MM.1S (cell line): ENCODE data around the gene ETV5.
"Not testable (repeated sequence)": the region's sequence is repeated elsewhere in the genome, so short reads cannot be mapped to it uniquely, and the experiment has no call there.

Source experiments
- DNase-seq: peaks from one replicate; pipeline ENCODE4 v3.0.0-alpha.2; 2015
- H2AFZ ChIP-seq: fragments of 300-600 bp; sonication (generic); 2 replicates; pipeline ENCODE4 v1.6.0; 2016; ENCODE audit warnings: antibody characterized with exemption, low read length
- H3F3A ChIP-seq: fragments of 300-600 bp; sonication (generic); 2 replicates; pipeline ENCODE4 v1.6.1; 2016; ENCODE audit warnings: mild to moderate bottlenecking, antibody characterized with exemption, low read length, moderate library complexity, mixed read lengths; ENCODE audit not compliant: insufficient read depth
- H3K27ac ChIP-seq: fragments of 300-600 bp; sonication (generic); 2 replicates; pipeline ENCODE4 v1.5.1; 2016; ENCODE audit warnings: mild to moderate bottlenecking, low read length
- H3K27me3 ChIP-seq: fragments of 300-600 bp; sonication (generic); replicated peaks from 2 replicates; pipeline ENCODE4 v1.6.0; 2016; ENCODE audit warnings: low read length; ENCODE audit not compliant: insufficient read depth
- H3K36me3 ChIP-seq: fragments of 300-600 bp; sonication (generic); replicated peaks from 2 replicates; pipeline ENCODE4 v1.6.1; 2016; ENCODE audit warnings: mild to moderate bottlenecking, low read length, mixed read lengths; ENCODE audit not compliant: insufficient read depth
- H3K4me1 ChIP-seq: fragments of 300-600 bp; sonication (generic); 2 replicates; pipeline ENCODE4 v1.6.1; 2016; ENCODE audit warnings: low read length, mixed read lengths
- H3K4me2 ChIP-seq: fragments of 300-600 bp; sonication (generic); 2 replicates; pipeline ENCODE4 v1.6.0; 2016; ENCODE audit warnings: low read depth, low read length
- H3K4me3 ChIP-seq: fragments of 300-600 bp; sonication (generic); 2 replicates; pipeline ENCODE4 v1.5.1; 2016; ENCODE audit warnings: low read length, mixed read lengths
- H3K79me2 ChIP-seq: fragments of 300-600 bp; sonication (generic); 2 replicates; pipeline ENCODE4 v1.6.1; 2016; ENCODE audit warnings: mixed run types, low read length, mixed read lengths
- H3K9ac ChIP-seq: fragments of 300-600 bp; sonication (generic); 2 replicates; pipeline ENCODE4 v1.6.1; 2016; ENCODE audit warnings: low read length, mixed read lengths
- H3K9me2 ChIP-seq: fragments of 300-600 bp; sonication (generic); replicated peaks from 2 replicates; pipeline ENCODE4 v1.6.1; 2016; ENCODE audit warnings: mild to moderate bottlenecking, low read length, mixed read lengths; ENCODE audit not compliant: insufficient read depth
- H3K9me3 ChIP-seq: fragments of 300-600 bp; sonication (generic); replicated peaks from 2 replicates; pipeline ENCODE4 v1.6.1; 2016; ENCODE audit warnings: mild to moderate bottlenecking, low read length, mixed read lengths; ENCODE audit not compliant: insufficient read depth
- H4K20me1 ChIP-seq: fragments of 300-600 bp; sonication (generic); 2 replicates; pipeline ENCODE4 v1.6.1; 2016; ENCODE audit warnings: mild to moderate bottlenecking, low read length, moderate library complexity, mixed read lengths; ENCODE audit not compliant: insufficient read depth
- CTCF ChIP-seq: fragments of 300-600 bp; sonication (generic); IDR thresholded peaks from 2 replicates; pipeline ENCODE4 v1.5.1; 2016; ENCODE audit warnings: antibody characterized with exemption, low read length, mixed read lengths
- EZH2 ChIP-seq: fragments of 300-600 bp; sonication (generic); optimal IDR thresholded peaks from 2 replicates; pipeline ENCODE3; 2017; ENCODE audit warnings: low read depth, mild to moderate bottlenecking, antibody characterized with exemption, low read length, mixed read lengths
- EZH2phosphoT487 ChIP-seq: fragments of 300-600 bp; sonication (generic); IDR thresholded peaks from 2 replicates; pipeline ENCODE4 v1.6.1; 2018; ENCODE audit warnings: antibody characterized with exemption, low read length

Gene ETV5

GRCh38 chr3:186025161-186025560 is 83.7 kb downstream of the ETV5 start:
- Histone ChIP-seq H3K4me2 (no peak overlapping the region), H3K4me3 (no peak overlapping the region), H4K20me1 (no peaks in the 10 kb centered on the region), H3K27ac (no peak overlapping the region), H3K9ac (no peak overlapping the region), H3K9me2 (no peaks in the 10 kb centered on the region), H3K27me3 (no peaks in the 10 kb centered on the region), H3K79me2 (no peaks in the 10 kb centered on the region), H3K36me3 (no peaks in the 10 kb centered on the region), H3K4me1 (no peaks in the 10 kb centered on the region), H3F3A (no peaks in the 10 kb centered on the region), H2AFZ (no peak overlapping the region), H3K9me3 (no peaks in the 10 kb centered on the region)
- no peak for DNase-seq
- TF ChIP-seq CTCF (no peak), EZH2 (no peak), EZH2phosphoT487 (no peak)

DNA sequence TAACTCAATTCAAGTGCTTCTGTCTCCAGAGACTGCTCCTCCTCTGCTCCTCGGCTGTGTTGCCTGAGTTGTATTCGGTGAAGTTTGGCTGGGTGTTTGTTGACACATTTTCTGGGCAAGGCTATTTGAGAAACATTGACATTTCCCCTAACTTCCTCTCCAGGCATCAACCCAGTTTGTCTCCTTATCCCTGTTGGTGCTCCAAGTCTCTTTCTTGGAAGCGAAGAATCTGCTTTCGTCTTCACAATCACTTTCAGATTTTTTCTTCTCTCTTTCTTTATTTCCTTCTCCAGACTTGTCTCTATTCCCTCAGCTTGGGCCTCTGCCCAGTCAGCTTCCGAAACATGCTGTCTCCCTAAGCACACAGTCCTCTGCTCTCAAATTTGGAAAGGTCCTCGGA is 84.7 kb downstream of the ETV5 start:
- H3K4me2 ChIP-seq = no peak overlapping the region
- no peaks in the 10 kb centered on the region for H3K36me3 ChIP-seq
- no peaks in the 10 kb centered on the region for H3K79me2 ChIP-seq
- no peak overlapping the region for H3K4me3 ChIP-seq
- DNase-seq = no peak
- H3K27me3 ChIP-seq = no peaks in the 10 kb centered on the region
- no peaks in the 10 kb centered on the region for H4K20me1 ChIP-seq
- no peak overlapping the region for H3K9ac ChIP-seq
- no peaks in the 10 kb centered on the region for H3K9me2 ChIP-seq
- no peak for TF ChIP-seq EZH2
- no peak overlapping the region for H3K27ac ChIP-seq
- H2AFZ ChIP-seq = no peak overlapping the region
- H3K9me3 ChIP-seq = no peaks in the 10 kb centered on the region
- no peaks in the 10 kb centered on the region for H3F3A ChIP-seq
- H3K4me1 ChIP-seq = no peaks in the 10 kb centered on the region

DNA sequence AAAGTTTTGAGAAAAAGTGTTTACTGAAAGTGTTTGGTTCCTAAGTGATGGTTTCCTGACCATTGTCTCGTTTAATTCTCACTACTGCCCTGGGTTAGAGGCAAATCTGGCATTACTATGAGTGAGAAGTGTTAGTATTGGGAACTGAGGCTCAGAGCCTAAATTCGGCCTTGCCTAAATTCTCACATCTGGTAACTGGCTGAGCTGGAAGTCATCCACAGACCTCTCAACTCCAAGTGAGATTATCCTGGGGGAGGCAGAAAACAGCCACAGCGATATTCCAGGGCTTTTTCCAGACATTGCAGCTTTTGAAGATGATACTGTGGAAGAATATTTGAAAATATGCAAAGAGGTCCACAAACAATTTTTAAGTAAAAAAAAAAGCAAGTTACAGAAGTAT is 86.0 kb downstream of the ETV5 start:
- TF ChIP-seq EZH2phosphoT487 (no peak), EZH2 (no peak), CTCF (no peak)
- Histone ChIP-seq H4K20me1 (no peaks in the 10 kb centered on the region), H3K9me2 (no peaks in the 10 kb centered on the region), H3F3A (no peaks in the 10 kb centered on the region), H3K9ac (no peak overlapping the region), H2AFZ (no peak overlapping the region), H3K4me3 (no peak overlapping the region), H3K27ac (no peak overlapping the region), H3K27me3 (no peaks in the 10 kb centered on the region), H3K4me1 (no peaks in the 10 kb centered on the region), H3K4me2 (no peak overlapping the region), H3K36me3 (no peaks in the 10 kb centered on the region), H3K9me3 (no peaks in the 10 kb centered on the region), H3K79me2 (no peaks in the 10 kb centered on the region)
- DNase-seq = no peak

DNA sequence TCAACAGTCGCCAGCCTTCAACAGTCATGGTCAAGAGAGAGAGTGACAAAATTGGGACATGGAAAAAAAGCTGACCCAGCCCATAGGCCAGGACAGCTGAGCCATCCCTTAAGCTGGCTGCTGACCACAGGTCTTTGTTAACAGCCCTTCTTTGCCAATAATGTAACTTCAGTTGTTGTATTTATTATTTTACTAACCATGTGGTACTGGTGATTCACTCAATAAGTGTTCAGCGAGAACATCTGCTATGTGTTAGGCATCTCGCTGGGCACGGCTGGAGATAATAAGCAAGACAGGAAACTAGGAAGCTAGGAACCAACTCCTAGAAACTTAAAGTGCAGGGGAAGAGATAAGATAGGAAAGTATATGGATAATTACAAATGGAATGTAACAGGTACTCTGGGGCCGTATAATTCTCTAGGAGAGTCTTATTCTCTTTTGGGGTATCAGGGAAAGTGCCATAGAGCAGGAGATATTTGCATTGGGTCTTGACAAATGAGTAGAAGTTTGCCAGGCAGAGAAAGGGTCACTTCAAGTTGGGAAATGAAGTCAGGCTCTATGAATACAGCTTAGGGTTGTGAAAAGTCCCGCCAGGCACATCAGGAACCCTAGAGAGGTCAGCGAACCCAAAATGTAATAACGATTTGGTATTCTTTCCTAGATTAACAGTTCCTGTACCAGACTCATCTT is 87.1 kb downstream of the ETV5 start:
- no peaks in the 10 kb centered on the region for H3K4me1 ChIP-seq
- H3K9ac ChIP-seq = no peak overlapping the region
- no peaks in the 10 kb centered on the region for H3K27me3 ChIP-seq
- H3K4me2 ChIP-seq = no peak overlapping the region
- no peak overlapping the region for H3K4me3 ChIP-seq
- H3K79me2 ChIP-seq = no peaks in the 10 kb centered on the region
- H2AFZ ChIP-seq = no peak overlapping the region
- TF ChIP-seq CTCF (no peak), EZH2phosphoT487 (no peak), EZH2 (no peak)
- H4K20me1 ChIP-seq = no peaks in the 10 kb centered on the region
- no peak overlapping the region for H3K27ac ChIP-seq
- no peaks in the 10 kb centered on the region for H3K36me3 ChIP-seq
- no peaks in the 10 kb centered on the region for H3K9me2 ChIP-seq
- H3K9me3 ChIP-seq = no peaks in the 10 kb centered on the region
- H3F3A ChIP-seq = no peaks in the 10 kb centered on the region
- no peak for DNase-seq

DNA sequence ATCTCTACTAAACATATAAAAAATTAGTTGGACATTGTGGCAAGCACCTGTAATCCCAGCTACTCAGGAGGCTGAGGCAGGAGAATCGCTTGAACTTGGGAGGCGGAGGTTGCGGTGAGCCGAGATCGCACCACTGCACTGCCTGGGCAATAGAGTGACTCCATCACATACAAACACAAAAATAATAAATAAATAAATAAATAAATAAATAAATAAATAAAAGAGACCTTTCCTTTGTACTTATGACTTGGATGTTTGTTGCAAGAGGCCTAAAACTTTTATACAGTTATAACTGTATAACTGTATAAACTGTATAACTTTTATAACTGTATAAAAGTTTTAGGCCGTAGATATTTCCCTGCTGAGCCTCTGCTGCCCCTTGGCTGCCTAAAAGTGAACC is 87.6 kb downstream of the ETV5 start:
- not testable (repeated sequence) for H3K9ac ChIP-seq, H3K4me2 ChIP-seq, H3K9me3 ChIP-seq, H3K36me3 ChIP-seq, H3F3A ChIP-seq, H3K27me3 ChIP-seq, H4K20me1 ChIP-seq, H3K27ac ChIP-seq, H3K4me1 ChIP-seq, H3K79me2 ChIP-seq, H3K9me2 ChIP-seq, DNase-seq, H3K4me3 ChIP-seq, H2AFZ ChIP-seq
